ENCODE results near the gene STMND1.
A peak's percentile ranks its signal among the peaks of the same experiment; 100 is the strongest.

The STMND1 gene

DNA sequence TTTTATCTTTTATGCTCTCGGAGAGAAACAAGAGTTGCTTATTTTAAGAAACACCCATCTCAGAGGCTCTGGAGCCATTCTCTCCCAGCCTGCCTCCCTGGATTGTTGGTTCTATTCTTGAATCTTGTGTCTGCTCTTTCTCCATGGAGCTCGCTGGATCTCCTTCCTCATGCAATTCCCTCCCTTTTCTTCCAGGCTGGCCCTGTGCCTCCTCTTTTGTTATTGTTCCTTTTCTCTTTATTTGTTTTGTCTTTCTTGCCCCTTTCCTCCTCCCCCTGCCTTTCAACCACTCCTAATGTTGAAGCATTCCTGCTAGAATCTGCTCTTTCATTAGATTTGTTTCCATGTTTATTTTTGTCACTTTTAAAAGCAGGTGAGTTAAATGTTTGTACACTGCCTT, 76.5 kb downstream of the STMND1 start:
- no peak for DNase-seq (ENCODE audit: low read depth, low spot score)
- TF ChIP-seq, protein P1, sequence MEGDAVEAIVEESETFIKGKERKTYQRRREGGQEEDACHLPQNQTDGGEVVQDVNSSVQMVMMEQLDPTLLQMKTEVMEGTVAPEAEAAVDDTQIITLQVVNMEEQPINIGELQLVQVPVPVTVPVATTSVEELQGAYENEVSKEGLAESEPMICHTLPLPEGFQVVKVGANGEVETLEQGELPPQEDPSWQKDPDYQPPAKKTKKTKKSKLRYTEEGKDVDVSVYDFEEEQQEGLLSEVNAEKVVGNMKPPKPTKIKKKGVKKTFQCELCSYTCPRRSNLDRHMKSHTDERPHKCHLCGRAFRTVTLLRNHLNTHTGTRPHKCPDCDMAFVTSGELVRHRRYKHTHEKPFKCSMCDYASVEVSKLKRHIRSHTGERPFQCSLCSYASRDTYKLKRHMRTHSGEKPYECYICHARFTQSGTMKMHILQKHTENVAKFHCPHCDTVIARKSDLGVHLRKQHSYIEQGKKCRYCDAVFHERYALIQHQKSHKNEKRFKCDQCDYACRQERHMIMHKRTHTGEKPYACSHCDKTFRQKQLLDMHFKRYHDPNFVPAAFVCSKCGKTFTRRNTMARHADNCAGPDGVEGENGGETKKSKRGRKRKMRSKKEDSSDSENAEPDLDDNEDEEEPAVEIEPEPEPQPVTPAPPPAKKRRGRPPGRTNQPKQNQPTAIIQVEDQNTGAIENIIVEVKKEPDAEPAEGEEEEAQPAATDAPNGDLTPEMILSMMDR (IDR thresholded peaks at IDR 0.05; ENCODE audit: low read depth, low read length) = no peak
- no peak overlapping the region for H3K4me3 ChIP-seq (ENCODE audit: low read depth, low read length)
- in situ Hi-C loops (cut with HindIII; ENCODE audit: low sequenced_read_pairs) = no loop called here

DNA sequence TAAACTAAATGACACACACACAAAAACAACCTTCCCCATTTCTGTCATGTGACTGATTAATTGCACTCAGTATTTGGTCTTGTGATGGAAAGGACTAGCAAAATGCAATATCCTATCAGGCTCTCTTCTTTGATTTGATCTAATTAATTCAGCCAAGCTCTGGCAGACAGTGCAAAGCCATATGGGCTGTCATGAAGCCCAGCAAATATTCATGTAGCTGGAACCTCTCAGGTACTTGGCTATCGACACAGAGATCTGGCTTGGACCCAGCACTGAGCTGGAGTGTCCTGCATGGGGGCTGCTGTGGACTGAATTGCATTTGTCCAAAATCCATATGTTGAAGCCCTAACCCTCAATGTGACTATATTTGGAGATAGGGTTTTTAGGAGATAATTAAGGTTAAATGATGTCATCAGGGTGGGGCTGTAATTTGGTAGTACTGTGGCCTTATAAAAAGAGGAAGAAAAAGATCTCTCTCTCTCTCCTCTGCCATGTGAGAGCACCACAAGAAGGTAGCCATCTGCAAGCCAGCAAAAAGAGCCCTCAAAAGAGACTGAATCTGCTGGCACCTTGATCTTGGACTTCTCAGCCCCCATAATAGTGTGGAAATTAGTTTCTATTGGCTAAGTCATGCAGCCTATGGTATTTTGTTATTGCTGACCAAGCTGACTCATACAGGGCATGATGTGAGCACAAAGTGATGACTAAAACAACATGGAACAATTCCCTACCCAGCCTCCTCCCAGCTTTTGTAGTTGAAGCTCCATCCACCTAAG, 77.1 kb downstream of the STMND1 start:
- in situ Hi-C loops (cut with HindIII; ENCODE audit: low sequenced_read_pairs) = no loop called here
- DNase-seq (ENCODE audit: low read depth, low spot score) = peak; percentile 50
- TF ChIP-seq, protein P1 (IDR thresholded peaks at IDR 0.05; ENCODE audit: low read depth, low read length) = no peak
- no peak overlapping the region for H3K4me3 ChIP-seq (ENCODE audit: low read depth, low read length)

DNA sequence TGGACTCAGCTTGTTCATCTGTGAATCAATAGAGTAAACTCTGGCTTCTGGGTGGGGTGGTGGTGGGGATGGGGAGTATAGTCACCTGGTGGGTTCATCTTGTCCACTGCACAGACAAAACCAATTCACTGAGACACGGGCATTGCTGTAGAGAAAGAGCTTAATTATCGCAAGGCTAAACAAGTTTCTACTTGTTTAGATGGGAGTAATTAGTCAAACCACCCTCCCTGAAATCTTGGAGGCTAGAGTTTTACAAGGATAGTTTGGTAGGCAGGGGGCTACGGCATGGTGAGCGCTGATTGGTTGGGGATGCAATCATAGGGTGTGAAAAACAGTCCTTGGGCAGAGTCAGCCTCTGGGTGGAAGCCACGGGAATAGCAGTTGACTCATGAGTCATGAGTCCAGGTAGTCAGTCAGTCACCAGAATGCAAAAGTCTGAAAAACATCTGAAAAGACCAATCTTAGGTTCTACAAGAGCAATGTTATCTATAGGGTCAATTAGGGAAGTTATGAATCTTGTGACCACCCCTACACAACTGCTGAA, 77.8 kb downstream of the STMND1 start:
- in situ Hi-C loops (cut with HindIII; ENCODE audit: low sequenced_read_pairs) = no loop called here
- TF ChIP-seq, protein P1 (IDR thresholded peaks at IDR 0.05; ENCODE audit: low read depth, low read length) = no peak
- DNase-seq (ENCODE audit: low read depth, low spot score) = no peak
- no peak overlapping the region for H3K4me3 ChIP-seq (ENCODE audit: low read depth, low read length)

Data from astrocyte of the spinal cord (primary cell).